Mucosa of descending colon (tissue), 3 donors: ENCODE measurements around the gene FOXB1. TPM values are rescaled to one million over a fixed set of nuclear protein-coding genes. Genes with fewer than 3 reads are reported as not detected.

ENCODE experiments used
- ATAC-seq: fragments of 200-7000 bp; cut with Tn5 transposase; one replicate; pipeline ENCODE4 v1.9.1; 2020; ENCODE audit warnings: mild to moderate bottlenecking, moderate library complexity
- DNase-seq, 3 donors: peaks; one replicate each; pipeline ENCODE4 v3.0.0-alpha.2; 2020
- H3K36me3 ChIP-seq: fragments of 200-600 bp; one replicate; pipeline ENCODE4 v1.8.0; 2021; ENCODE audit warnings: low read depth, mild to moderate bottlenecking
- H3K4me1 ChIP-seq: fragments of 200-600 bp; one replicate; pipeline ENCODE4 v1.8.0; 2021; ENCODE audit warnings: low read depth, mild to moderate bottlenecking
- H3K4me3 ChIP-seq: fragments of 200-600 bp; one replicate; pipeline ENCODE4 v1.8.0; 2021; ENCODE audit warnings: mild to moderate bottlenecking
- H3K9me3 ChIP-seq: fragments of 200-600 bp; one replicate; pipeline ENCODE4 v1.8.0; 2021; ENCODE audit warnings: mild to moderate bottlenecking
- CTCF ChIP-seq: fragments of 200-600 bp; IDR thresholded peaks from one replicate; pipeline ENCODE4 v1.8.0; 2022; ENCODE audit warnings: antibody characterized with exemption, mild to moderate bottlenecking
- intact Hi-C, 2 donors: fragments of 100-400 bp; cut with DNase I in 1 of 2; cut with micrococcal nuclease in 1 of 2; formaldehyde crosslinking; loops; one replicate each; pipeline versions ENCODE4 v1.11.0 to v1.11.1; 2022; cut with DNase I, micrococcal nuclease
- total RNA-seq, 3 donors: library from RNA; stranded (reverse); fragmentation: NEBNext Ultra II Directional in 2 of 3; extraction: Animal tissue kit (Norgen Biotek cat#: 25700) in 2 of 3; gene quantifications; one replicate each; pipeline versions ENCODE4 v1.2.1 to v1.2.4, GENCODE V29; 2021 to 2023
- donor health status: DM: no; HTN: no; CAD: no; lungs with moderate emphysema.
- donor health status: DM: no; HTN: no; CAD: no.
- donor health status: DM: no; HTN: yes; CAD: no.

The FOXB1 gene
- total RNA-seq, 3 donors from 2014 or later: not detected

GRCh38 chr15:60009124-60009960 lies 5.2 kb downstream of the FOXB1 start:
- no peak for TF ChIP-seq CTCF
- intact Hi-C loops: no loop called here
- peak; percentile 52 for ATAC-seq
- H3K4me1 ChIP-seq: peaks cover 16% of the 10 kb centered on the region
- no peaks in the 10 kb centered on the region for H3K36me3 ChIP-seq
- peak in 1 of 3 donors; percentile 33 for DNase-seq
- no peaks in the 10 kb centered on the region for H3K9me3 ChIP-seq
- H3K4me3 ChIP-seq: no peak overlapping the region

- Histone ChIP-seq H3K36me3 (no peaks in the 10 kb centered on the region), H3K9me3 (no peaks in the 10 kb centered on the region), H3K4me1 (peaks cover 9% of the 10 kb centered on the region), H3K4me3 (no peak overlapping the region)
- DNase-seq (no peak), ATAC-seq (no peak)
- no peak for TF ChIP-seq CTCF
- intact Hi-C loops: no loop called here
These were observed 6.0 kb downstream of the FOXB1 start for GRCh38 chr15:60009980-60010732.

- DNase-seq (no peak), ATAC-seq (no peak)
- intact Hi-C loops: no loop called here
- H3K4me1 ChIP-seq: peaks cover 2% of the 10 kb centered on the region
- H3K9me3 ChIP-seq: no peaks in the 10 kb centered on the region
- TF ChIP-seq CTCF: no peak
- H3K36me3 ChIP-seq: no peaks in the 10 kb centered on the region
- H3K4me3 ChIP-seq: no peak overlapping the region
These were observed 6.7 kb downstream of the FOXB1 start for GRCh38 chr15:60010858-60011257.

GRCh38 chr15:60012695-60013094 lies 8.6 kb downstream of the FOXB1 start:
- TF ChIP-seq CTCF: no peak
- no peak overlapping the region for H3K4me3 ChIP-seq
- intact Hi-C loops: no loop called here
- ATAC-seq: no peak
- no peaks in the 10 kb centered on the region for H3K4me1 ChIP-seq
- DNase-seq: no peak
- H3K9me3 ChIP-seq: no peaks in the 10 kb centered on the region
- no peaks in the 10 kb centered on the region for H3K36me3 ChIP-seq

GRCh38 chr15:60017538-60018520 lies 13.7 kb downstream of the FOXB1 start:
- no peak for ATAC-seq
- H3K9me3 ChIP-seq: no peaks in the 10 kb centered on the region
- H3K36me3 ChIP-seq: no peaks in the 10 kb centered on the region
- no peak for TF ChIP-seq CTCF
- DNase-seq: no peak
- intact Hi-C loops: no loop called here
- no peak overlapping the region for H3K4me3 ChIP-seq
- no peaks in the 10 kb centered on the region for H3K4me1 ChIP-seq
